Measurements from ENCODE around the gene PLEKHH3. TPM values are rescaled to one million over a fixed set of nuclear protein-coding genes. Genes with fewer than 3 reads are reported as not detected.

PLEKHH3 gene
- total and polyA plus RNA-seq, 3 donors from 2014 or later, result 42.8 to 67.3 (median 65.8) TPM

DNA sequence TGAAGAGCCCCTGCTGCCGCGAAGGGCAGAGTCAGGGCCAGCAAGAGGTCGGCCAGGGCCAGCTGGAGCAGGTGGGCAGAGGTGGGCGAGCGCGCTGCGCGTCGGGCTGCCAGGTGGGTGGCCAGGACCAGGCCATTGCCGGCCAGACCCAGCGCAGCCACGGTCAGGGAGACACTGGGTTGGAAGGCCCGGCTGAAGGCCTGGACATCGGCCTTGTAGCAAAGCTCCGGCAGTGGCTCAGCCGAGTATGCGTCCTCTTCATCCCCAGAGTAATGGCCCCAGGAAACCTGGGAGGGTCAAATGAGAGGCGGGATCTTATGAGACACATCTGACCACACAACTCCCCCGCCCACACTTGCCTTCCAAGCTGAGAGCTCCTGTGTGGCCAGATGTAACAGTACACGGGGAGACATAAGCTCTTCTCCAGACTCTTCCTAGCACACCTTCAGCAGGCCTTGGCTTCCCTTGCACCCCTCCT is 3.6 kb upstream of the PLEKHH3 start:
- intact Hi-C loops (cut with DNase I; ENCODE audit: low total_unique reads), result no loop called here
- TF ChIP-seq POLR2A (IDR thresholded peaks at IDR 0.05), result no peak
- H3K27me3 ChIP-seq, result no peaks in the 10 kb centered on the region
- no peaks in the 10 kb centered on the region for H3K36me3 ChIP-seq (ENCODE audit: low read depth, missing control alignments)
- 20 to 40% methylated on average over 2 to 20 of the region's 20 CpGs for WGBS, 2 donors
- peak overlapping the region; percentile 95 to 96 for H3K27ac ChIP-seq
- no peaks in the 10 kb centered on the region for H3K9me3 ChIP-seq
- H3K4me3 ChIP-seq, result peak overlapping the region; percentile 31 to 89
- DNase-seq, result peak; percentile 53
- H3K4me1 ChIP-seq, result peaks cover 61% of the 10 kb centered on the region

GRCh38 chr17:42679492-42680330 is 2.9 kb upstream of the PLEKHH3 start:
- TF ChIP-seq POLR2A (IDR thresholded peaks at IDR 0.05), result no peak
- TF ChIP-seq, protein P1, sequence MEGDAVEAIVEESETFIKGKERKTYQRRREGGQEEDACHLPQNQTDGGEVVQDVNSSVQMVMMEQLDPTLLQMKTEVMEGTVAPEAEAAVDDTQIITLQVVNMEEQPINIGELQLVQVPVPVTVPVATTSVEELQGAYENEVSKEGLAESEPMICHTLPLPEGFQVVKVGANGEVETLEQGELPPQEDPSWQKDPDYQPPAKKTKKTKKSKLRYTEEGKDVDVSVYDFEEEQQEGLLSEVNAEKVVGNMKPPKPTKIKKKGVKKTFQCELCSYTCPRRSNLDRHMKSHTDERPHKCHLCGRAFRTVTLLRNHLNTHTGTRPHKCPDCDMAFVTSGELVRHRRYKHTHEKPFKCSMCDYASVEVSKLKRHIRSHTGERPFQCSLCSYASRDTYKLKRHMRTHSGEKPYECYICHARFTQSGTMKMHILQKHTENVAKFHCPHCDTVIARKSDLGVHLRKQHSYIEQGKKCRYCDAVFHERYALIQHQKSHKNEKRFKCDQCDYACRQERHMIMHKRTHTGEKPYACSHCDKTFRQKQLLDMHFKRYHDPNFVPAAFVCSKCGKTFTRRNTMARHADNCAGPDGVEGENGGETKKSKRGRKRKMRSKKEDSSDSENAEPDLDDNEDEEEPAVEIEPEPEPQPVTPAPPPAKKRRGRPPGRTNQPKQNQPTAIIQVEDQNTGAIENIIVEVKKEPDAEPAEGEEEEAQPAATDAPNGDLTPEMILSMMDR (IDR thresholded peaks at IDR 0.05), result peak; percentile 86 to 96 (median 90)
- Histone ChIP-seq H3K36me3 (ENCODE audit: low read depth, missing control alignments) (no peaks in the 10 kb centered on the region), H3K9me3 (no peaks in the 10 kb centered on the region), H3K27me3 (no peaks in the 10 kb centered on the region), H3K4me3 (peak overlapping the region; percentile 33 to 89), H3K27ac (peak overlapping the region; percentile 95 to 96), H3K4me1 (peaks cover 66% of the 10 kb centered on the region)
- WGBS, 2 donors, result 0 to 8% methylated on average over 9 to 40 of the region's 78 CpGs
- DNase-seq, result peak; percentile 79
- intact Hi-C loops (cut with DNase I; ENCODE audit: low total_unique reads), result loop anchor here (10.0 kb wide), 1 partner anchor 105 kb away; the partner anchor contains the start of gene PSMC3IP

- Histone ChIP-seq H3K4me1 (peaks cover 71% of the 10 kb centered on the region), H3K27ac (peak overlapping the region; percentile 95 to 96), H3K36me3 (ENCODE audit: low read depth, missing control alignments) (no peaks in the 10 kb centered on the region), H3K9me3 (no peaks in the 10 kb centered on the region), H3K27me3 (no peaks in the 10 kb centered on the region), H3K4me3 (peak overlapping the region; percentile 89 to 91)
- intact Hi-C loops (cut with DNase I; ENCODE audit: low total_unique reads), result loop anchor here (10.0 kb wide), 1 partner anchor 104 kb away; the partner anchor contains the start of gene PSMC3IP
- DNase-seq, result no peak
- no peak for TF ChIP-seq POLR2A (IDR thresholded peaks at IDR 0.05)
- TF ChIP-seq, protein P1 (IDR thresholded peaks at IDR 0.05), result no peak
- WGBS, 2 donors, result 5% methylated on average over 9 to 18 of the region's 18 CpGs
These were observed 2.2 kb upstream of the PLEKHH3 start for GRCh38 chr17:42678951-42679491.

GRCh38 chr17:42677921-42678781 is 1.4 kb upstream of the PLEKHH3 start:
- intact Hi-C loops (cut with DNase I; ENCODE audit: low total_unique reads), result loop anchor here (10.0 kb wide), 1 partner anchor 103 kb away; the partner anchor contains the start of gene PSMC3IP
- DNase-seq, result peak; percentile 93
- 0% methylated on average over 16 to 44 of the region's 53 CpGs for WGBS, 2 donors

More at GRCh38 chr17:42677921-42678781, 1.4 kb upstream of the PLEKHH3 start:
- TF ChIP-seq, protein P1 (IDR thresholded peaks at IDR 0.05), result peak in 1 of 3 experiments; percentile 9
- no peak for TF ChIP-seq POLR2A (IDR thresholded peaks at IDR 0.05)
- no peaks in the 10 kb centered on the region for H3K27me3 ChIP-seq
- H3K4me3 ChIP-seq, result peak overlapping the region; percentile 89 to 91
- peak overlapping the region; percentile 95 to 96 for H3K27ac ChIP-seq
- H3K9me3 ChIP-seq, result no peaks in the 10 kb centered on the region
- peaks cover 72% of the 10 kb centered on the region for H3K4me1 ChIP-seq
- no peaks in the 10 kb centered on the region for H3K36me3 ChIP-seq (ENCODE audit: low read depth, missing control alignments)
